ENCODE data around the gene VPS37C. TPM values are rescaled to one million over a fixed set of nuclear protein-coding genes. Genes with fewer than 3 reads are reported as not detected.
"Not testable (repeated sequence)": the region's sequence is repeated elsewhere in the genome, so short reads cannot be mapped to it uniquely, and the experiment has no call there.

The VPS37C gene
- polyA plus RNA-seq, 1 donor from 2014 or later = 2.0 TPM

GRCh38 chr11:61189933-61190332 is 28.7 kb upstream of the VPS37C start:
- H3K4me1 Mint-ChIP-seq = peaks cover 0 to 5% (median 3%) of the 10 kb centered on the region in 3 donors
- peaks cover 0 to 4% (median 0%) of the 10 kb centered on the region in 3 donors for H3K9me3 Mint-ChIP-seq
- peak overlapping the region in 1 of 3 donors; percentile 10 for H3K27ac Mint-ChIP-seq
- no peak overlapping the region for H3K4me3 Mint-ChIP-seq
- H3K36me3 Mint-ChIP-seq = no peaks in the 10 kb centered on the region
- H3K27me3 Mint-ChIP-seq = peaks cover 8% of the 10 kb centered on the region

- Mint-ChIP-seq H3K27ac (no peak overlapping the region), H3K4me3 (no peak overlapping the region), H3K4me1 (peaks cover 0 to 5% (median 3%) of the 10 kb centered on the region in 3 donors), H3K36me3 (no peaks in the 10 kb centered on the region), H3K9me3 (peaks cover 0 to 4% (median 0%) of the 10 kb centered on the region in 3 donors), H3K27me3 (peaks cover 3% of the 10 kb centered on the region)
Measured at GRCh38 chr11:61187505-61188130, 26.4 kb upstream of the VPS37C start.

GRCh38 chr11:61186504-61186903 is 25.3 kb upstream of the VPS37C start:
- Mint-ChIP-seq H3K27me3 (no peaks in the 10 kb centered on the region), H3K4me3 (no peak overlapping the region), H3K36me3 (no peaks in the 10 kb centered on the region), H3K9me3 (peaks cover 0 to 4% (median 0%) of the 10 kb centered on the region in 3 donors), H3K27ac (no peak overlapping the region), H3K4me1 (peaks cover 0 to 5% (median 3%) of the 10 kb centered on the region in 3 donors)

- no peaks in the 10 kb centered on the region for H3K36me3 Mint-ChIP-seq
- peak overlapping the region in 1 of 4 donors; percentile 65 for H3K4me3 Mint-ChIP-seq
- H3K9me3 Mint-ChIP-seq = no peaks in the 10 kb centered on the region
- no peak overlapping the region for H3K27ac Mint-ChIP-seq
- H3K27me3 Mint-ChIP-seq = peaks cover 4% of the 10 kb centered on the region
- H3K4me1 Mint-ChIP-seq = peaks cover 0 to 3% (median 2%) of the 10 kb centered on the region in 3 donors
Measured at GRCh38 chr11:61183645-61184044, 22.4 kb upstream of the VPS37C start.

- peaks cover 7% of the 10 kb centered on the region for H3K27me3 Mint-ChIP-seq
- no peaks in the 10 kb centered on the region for H3K36me3 Mint-ChIP-seq
- no peak overlapping the region for H3K4me3 Mint-ChIP-seq
- H3K27ac Mint-ChIP-seq = no peak overlapping the region
- no peaks in the 10 kb centered on the region for H3K9me3 Mint-ChIP-seq
- H3K4me1 Mint-ChIP-seq = no peaks in the 10 kb centered on the region
Measured at GRCh38 chr11:61181489-61181888, 20.3 kb upstream of the VPS37C start.

- H3K4me3 Mint-ChIP-seq, H3K9me3 Mint-ChIP-seq, H3K27ac Mint-ChIP-seq, H3K27me3 Mint-ChIP-seq, H3K36me3 Mint-ChIP-seq, H3K4me1 Mint-ChIP-seq: not testable (repeated sequence)
Measured at GRCh38 chr11:61180205-61180604, 19.0 kb upstream of the VPS37C start.

- peaks cover 7 to 16% (median 10%) of the 10 kb centered on the region in 3 donors for H3K4me1 Mint-ChIP-seq
- no peaks in the 10 kb centered on the region for H3K9me3 Mint-ChIP-seq
- H3K36me3 Mint-ChIP-seq = no peaks in the 10 kb centered on the region
- H3K27me3 Mint-ChIP-seq = peaks cover 7% of the 10 kb centered on the region
- H3K27ac Mint-ChIP-seq = no peak overlapping the region
- no peak overlapping the region for H3K4me3 Mint-ChIP-seq
Measured at GRCh38 chr11:61176446-61176845, 15.2 kb upstream of the VPS37C start.

GRCh38 chr11:61174949-61175348 is 13.7 kb upstream of the VPS37C start:
- Mint-ChIP-seq H3K9me3 (no peaks in the 10 kb centered on the region), H3K4me1 (peaks cover 7 to 16% (median 10%) of the 10 kb centered on the region in 3 donors), H3K27ac (no peak overlapping the region), H3K4me3 (no peak overlapping the region), H3K36me3 (no peaks in the 10 kb centered on the region), H3K27me3 (peaks cover 7% of the 10 kb centered on the region)

GRCh38 chr11:61174273-61174672 is 13.0 kb upstream of the VPS37C start:
- Mint-ChIP-seq H3K9me3 (no peaks in the 10 kb centered on the region), H3K4me1 (peaks cover 7 to 16% (median 10%) of the 10 kb centered on the region in 3 donors), H3K27me3 (peaks cover 6% of the 10 kb centered on the region), H3K36me3 (no peaks in the 10 kb centered on the region), H3K27ac (no peak overlapping the region), H3K4me3 (no peak overlapping the region)

GRCh38 chr11:61173456-61173855 is 12.2 kb upstream of the VPS37C start:
- no peak overlapping the region for H3K4me3 Mint-ChIP-seq
- H3K4me1 Mint-ChIP-seq = peaks cover 12 to 19% (median 13%) of the 10 kb centered on the region in 3 donors
- H3K9me3 Mint-ChIP-seq = peaks cover 0 to 1% (median 0%) of the 10 kb centered on the region in 3 donors
- H3K27me3 Mint-ChIP-seq = peaks cover 3% of the 10 kb centered on the region
- no peaks in the 10 kb centered on the region for H3K36me3 Mint-ChIP-seq
- H3K27ac Mint-ChIP-seq = no peak overlapping the region

- H3K4me1 Mint-ChIP-seq = peaks cover 12 to 23% (median 16%) of the 10 kb centered on the region in 3 donors
- peaks cover 3% of the 10 kb centered on the region for H3K27me3 Mint-ChIP-seq
- no peaks in the 10 kb centered on the region for H3K36me3 Mint-ChIP-seq
- H3K4me3 Mint-ChIP-seq = peak overlapping the region in 2 of 4 donors; percentile 25 to 67
- peaks cover 0 to 1% (median 0%) of the 10 kb centered on the region in 3 donors for H3K9me3 Mint-ChIP-seq
- no peak overlapping the region for H3K27ac Mint-ChIP-seq
Measured at GRCh38 chr11:61172888-61173287, 11.7 kb upstream of the VPS37C start.

GRCh38 chr11:61172356-61172755 is 11.1 kb upstream of the VPS37C start:
- H3K4me1 Mint-ChIP-seq = peaks cover 17 to 27% (median 18%) of the 10 kb centered on the region in 3 donors
- H3K27ac Mint-ChIP-seq = peak overlapping the region in 1 of 3 donors; percentile 65
- peaks cover 2% of the 10 kb centered on the region for H3K27me3 Mint-ChIP-seq
- H3K9me3 Mint-ChIP-seq = peaks cover 0 to 1% (median 0%) of the 10 kb centered on the region in 3 donors
- no peaks in the 10 kb centered on the region for H3K36me3 Mint-ChIP-seq
- peak overlapping the region in 2 of 4 donors; percentile 54 to 67 for H3K4me3 Mint-ChIP-seq

- H3K4me1 Mint-ChIP-seq = peaks cover 19 to 29% (median 20%) of the 10 kb centered on the region in 3 donors
- H3K27me3 Mint-ChIP-seq = peaks cover 2% of the 10 kb centered on the region
- H3K36me3 Mint-ChIP-seq = no peaks in the 10 kb centered on the region
- H3K27ac Mint-ChIP-seq = peak overlapping the region in 2 of 3 donors; percentile 65 to 67
- peak overlapping the region in 2 of 4 donors; percentile 54 to 67 for H3K4me3 Mint-ChIP-seq
- H3K9me3 Mint-ChIP-seq = peaks cover 0 to 1% (median 0%) of the 10 kb centered on the region in 3 donors
Measured at GRCh38 chr11:61171907-61172306, 10.7 kb upstream of the VPS37C start.

- H3K9me3 Mint-ChIP-seq = peaks cover 0 to 1% (median 0%) of the 10 kb centered on the region in 3 donors
- H3K36me3 Mint-ChIP-seq = no peaks in the 10 kb centered on the region
- no peak overlapping the region for H3K27ac Mint-ChIP-seq
- H3K4me1 Mint-ChIP-seq = peaks cover 19 to 29% (median 20%) of the 10 kb centered on the region in 3 donors
- H3K4me3 Mint-ChIP-seq = no peak overlapping the region
- no peaks in the 10 kb centered on the region for H3K27me3 Mint-ChIP-seq
Measured at GRCh38 chr11:61170566-61170965, 9.3 kb upstream of the VPS37C start.

- H3K4me1 Mint-ChIP-seq = peaks cover 34 to 43% (median 34%) of the 10 kb centered on the region in 3 donors
- H3K27ac Mint-ChIP-seq = peak overlapping the region in 2 of 3 donors; percentile 43 to 89
- H3K9me3 Mint-ChIP-seq = peaks cover 0 to 3% (median 0%) of the 10 kb centered on the region in 3 donors
- no peaks in the 10 kb centered on the region for H3K27me3 Mint-ChIP-seq
- H3K4me3 Mint-ChIP-seq = peak overlapping the region in 2 of 4 donors; percentile 34 to 72
- H3K36me3 Mint-ChIP-seq = no peaks in the 10 kb centered on the region
Measured at GRCh38 chr11:61168800-61169199, 7.6 kb upstream of the VPS37C start.
